ENCODE data around the gene UTP4. TPM values are rescaled to one million over a fixed set of nuclear protein-coding genes. Genes with fewer than 3 reads are reported as not detected.

Gene UTP4
- total and polyA plus RNA-seq, 2 experiments from 2014 or later, result 10.0 to 51.6 TPM

GRCh38 chr16:69108064-69108904, 24.2 kb upstream of the UTP4 start:
- peak in 1 of 2 donors; percentile 24 for DNase-seq (ENCODE audit: low read depth in 1 of 2, low spot score in 1 of 2)
- Histone ChIP-seq H3K9me3 (ENCODE audit: low read depth) (no peaks in the 10 kb centered on the region), H3K36me3 (no peaks in the 10 kb centered on the region), H3K4me1 (ENCODE audit: low read depth) (no peaks in the 10 kb centered on the region), H3K4me3 (peak overlapping the region; percentile 49), H3K27ac (no peak overlapping the region), H3K27me3 (peaks cover 25% of the 10 kb centered on the region)
- no peak for TF ChIP-seq CTCF (IDR thresholded peaks at IDR 0.05; ENCODE audit: low read depth, low read length)

- no peaks in the 10 kb centered on the region for H3K36me3 ChIP-seq
- no peak overlapping the region for H3K4me3 ChIP-seq
- H3K27me3 ChIP-seq, result peaks cover 25% of the 10 kb centered on the region
- no peak for TF ChIP-seq CTCF (IDR thresholded peaks at IDR 0.05; ENCODE audit: low read depth, low read length)
- H3K9me3 ChIP-seq (ENCODE audit: low read depth), result no peaks in the 10 kb centered on the region
- H3K4me1 ChIP-seq (ENCODE audit: low read depth), result no peaks in the 10 kb centered on the region
- DNase-seq (ENCODE audit: low read depth in 1 of 2, low spot score in 1 of 2), result no peak
- H3K27ac ChIP-seq, result no peak overlapping the region
These were observed 23.6 kb upstream of the UTP4 start for GRCh38 chr16:69108905-69109252.

- H3K27ac ChIP-seq, result no peak overlapping the region
- no peak for DNase-seq (ENCODE audit: low read depth in 1 of 2, low spot score in 1 of 2)
- H3K4me3 ChIP-seq, result no peak overlapping the region
- H3K4me1 ChIP-seq (ENCODE audit: low read depth), result no peaks in the 10 kb centered on the region
- H3K27me3 ChIP-seq, result peaks cover 25% of the 10 kb centered on the region
- no peaks in the 10 kb centered on the region for H3K9me3 ChIP-seq (ENCODE audit: low read depth)
- H3K36me3 ChIP-seq, result no peaks in the 10 kb centered on the region
- TF ChIP-seq CTCF (IDR thresholded peaks at IDR 0.05; ENCODE audit: low read depth, low read length), result no peak
These were observed 22.8 kb upstream of the UTP4 start for GRCh38 chr16:69109486-69110270.

GRCh38 chr16:69110406-69110805, 22.0 kb upstream of the UTP4 start:
- H3K9me3 ChIP-seq (ENCODE audit: low read depth), result no peaks in the 10 kb centered on the region
- H3K36me3 ChIP-seq, result no peaks in the 10 kb centered on the region
- no peak overlapping the region for H3K27ac ChIP-seq
- peaks cover 25% of the 10 kb centered on the region for H3K27me3 ChIP-seq
- H3K4me1 ChIP-seq (ENCODE audit: low read depth), result no peaks in the 10 kb centered on the region
- no peak for TF ChIP-seq CTCF (IDR thresholded peaks at IDR 0.05; ENCODE audit: low read depth, low read length)
- no peak for DNase-seq (ENCODE audit: low read depth in 1 of 2, low spot score in 1 of 2)
- no peak overlapping the region for H3K4me3 ChIP-seq

GRCh38 chr16:69111216-69111875, 21.1 kb upstream of the UTP4 start:
- DNase-seq (ENCODE audit: low read depth in 1 of 2, low spot score in 1 of 2), result no peak
- TF ChIP-seq CTCF (IDR thresholded peaks at IDR 0.05; ENCODE audit: low read depth, low read length), result no peak
- H3K36me3 ChIP-seq, result no peaks in the 10 kb centered on the region

More at GRCh38 chr16:69111216-69111875, 21.1 kb upstream of the UTP4 start:
- Histone ChIP-seq H3K27me3 (peaks cover 25% of the 10 kb centered on the region), H3K4me3 (no peak overlapping the region), H3K27ac (no peak overlapping the region), H3K9me3 (ENCODE audit: low read depth) (no peaks in the 10 kb centered on the region), H3K4me1 (ENCODE audit: low read depth) (no peaks in the 10 kb centered on the region)
